GM19025 (cell line): ENCODE measurements around the gene ICE2.

ENCODE experiments used
- ATAC-seq: cut with Tn5 transposase; IDR thresholded peaks from one replicate; pipeline ENCODE4 v1.9.1; 2021; ENCODE audit warnings: mild to moderate bottlenecking, low read depth, moderate library complexity; ENCODE audit not compliant: unreplicated experiment

Gene ICE2

GRCh38 chr15:60494108-60494507 is 15.2 kb upstream of the ICE2 start:
- ATAC-seq, result no peak

GRCh38 chr15:60493166-60493565 is 14.2 kb upstream of the ICE2 start:
- ATAC-seq, result no peak

GRCh38 chr15:60486742-60487141 is 7.8 kb upstream of the ICE2 start:
- ATAC-seq, result no peak

GRCh38 chr15:60485365-60486055 is 6.6 kb upstream of the ICE2 start:
- no peak for ATAC-seq

GRCh38 chr15:60483042-60483441 is 4.1 kb upstream of the ICE2 start:
- no peak for ATAC-seq

GRCh38 chr15:60480888-60481287 is 1.9 kb upstream of the ICE2 start:
- ATAC-seq, result no peak

GRCh38 chr15:60480149-60480548 is 1.2 kb upstream of the ICE2 start:
- ATAC-seq, result no peak

GRCh38 chr15:60479361-60480110 is 594 bp upstream of the ICE2 start:
- no peak for ATAC-seq

GRCh38 chr15:60477916-60478565 is 901 bp downstream of the ICE2 start:
- ATAC-seq, result no peak

GRCh38 chr15:60477164-60477563 is 1.8 kb downstream of the ICE2 start:
- no peak for ATAC-seq

GRCh38 chr15:60476713-60477112 is 2.2 kb downstream of the ICE2 start:
- no peak for ATAC-seq

GRCh38 chr15:60473135-60473534 is 5.8 kb downstream of the ICE2 start:
- no peak for ATAC-seq

GRCh38 chr15:60471314-60471713 is 7.6 kb downstream of the ICE2 start:
- no peak for ATAC-seq

- no peak for ATAC-seq
Measured at GRCh38 chr15:60469893-60470641, 8.9 kb downstream of the ICE2 start.

GRCh38 chr15:60464836-60465630 is 13.9 kb downstream of the ICE2 start:
- ATAC-seq, result no peak

- ATAC-seq, result no peak
Measured at GRCh38 chr15:60462027-60462426, 16.9 kb downstream of the ICE2 start.

- no peak for ATAC-seq
Measured at GRCh38 chr15:60460931-60461330, 18.0 kb downstream of the ICE2 start.

- no peak for ATAC-seq
Measured at GRCh38 chr15:60458721-60459120, 20.2 kb downstream of the ICE2 start.

- ATAC-seq, result no peak
Measured at GRCh38 chr15:60457985-60458384, 21.0 kb downstream of the ICE2 start.

- no peak for ATAC-seq
Measured at GRCh38 chr15:60454824-60455223, 24.1 kb downstream of the ICE2 start.
